OCI-M2 (cell line): ENCODE results near the gene GXYLT1.
"Not testable (repeated sequence)": the region's sequence is repeated elsewhere in the genome, so short reads cannot be mapped to it uniquely, and the experiment has no call there.

Experiments
- DNase-seq: peaks from one replicate; lab custom pipeline; 2025; ENCODE audit not compliant: unreplicated experiment; lab: John Stamatoyannopoulos, UW

GXYLT1 gene

DNA sequence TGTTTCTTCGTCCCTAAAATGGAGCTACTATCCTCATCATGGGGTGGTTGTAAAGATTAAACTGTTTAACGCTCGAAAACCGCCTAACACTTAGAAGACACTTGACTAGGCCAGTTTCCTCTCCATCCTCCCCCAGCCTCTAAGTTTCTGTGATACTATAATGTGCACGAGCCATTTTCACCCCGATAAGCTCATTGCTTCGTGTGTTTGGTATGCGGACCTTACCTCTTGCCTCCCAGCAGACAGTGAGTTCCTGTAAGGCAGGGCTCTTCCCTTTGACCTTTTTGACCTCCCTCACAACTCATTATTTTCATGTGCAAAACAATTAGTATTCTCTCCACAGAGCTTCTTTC is 499 bp upstream of the GXYLT1 start:
- no peak for DNase-seq

DNA sequence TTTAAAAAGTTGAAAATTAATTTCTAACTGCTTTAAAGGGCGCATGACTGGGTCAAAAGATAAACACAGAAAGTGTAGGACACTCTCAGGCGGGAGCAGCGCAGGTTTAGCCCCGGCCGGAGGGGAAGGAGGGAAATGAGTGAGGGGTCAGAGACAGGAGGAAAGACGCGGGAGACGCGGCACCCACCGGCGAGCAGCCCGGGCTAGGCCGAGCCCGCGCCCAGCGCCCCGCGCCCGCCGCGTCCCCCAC is 591 bp downstream of the GXYLT1 start:
- DNase-seq, result no peak

DNA sequence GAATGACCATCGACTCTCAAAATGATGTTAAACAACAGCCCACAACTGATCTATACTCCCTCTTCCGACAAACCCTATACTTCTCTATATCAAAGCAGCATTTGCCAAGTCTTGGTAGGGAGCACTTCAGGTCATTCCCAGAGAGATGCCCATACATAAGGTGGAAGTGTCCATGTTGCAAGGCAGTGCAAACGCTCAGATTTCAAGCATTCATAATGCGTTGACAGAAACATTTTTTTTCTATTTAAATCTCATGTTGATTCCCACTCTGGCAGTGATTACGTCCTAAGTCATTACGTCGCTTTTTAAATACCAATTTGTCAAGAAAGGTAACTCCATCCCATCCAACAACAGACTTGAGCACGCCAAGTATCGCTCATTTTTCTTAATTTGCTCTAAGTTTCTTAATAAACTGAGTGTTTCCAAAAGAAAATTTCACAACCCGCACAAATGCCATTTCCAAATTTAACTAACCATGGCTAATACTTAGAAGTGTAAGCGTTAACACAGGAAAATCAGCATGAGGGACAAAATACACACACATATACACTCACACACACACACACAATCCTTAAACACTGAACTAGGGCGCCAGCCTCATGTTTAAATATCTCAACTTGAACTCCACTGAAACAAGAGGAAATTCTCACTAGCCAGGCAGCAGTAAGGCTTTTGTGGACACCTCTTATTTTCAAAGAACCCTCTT is 1.1 kb downstream of the GXYLT1 start:
- DNase-seq, result no peak

DNA sequence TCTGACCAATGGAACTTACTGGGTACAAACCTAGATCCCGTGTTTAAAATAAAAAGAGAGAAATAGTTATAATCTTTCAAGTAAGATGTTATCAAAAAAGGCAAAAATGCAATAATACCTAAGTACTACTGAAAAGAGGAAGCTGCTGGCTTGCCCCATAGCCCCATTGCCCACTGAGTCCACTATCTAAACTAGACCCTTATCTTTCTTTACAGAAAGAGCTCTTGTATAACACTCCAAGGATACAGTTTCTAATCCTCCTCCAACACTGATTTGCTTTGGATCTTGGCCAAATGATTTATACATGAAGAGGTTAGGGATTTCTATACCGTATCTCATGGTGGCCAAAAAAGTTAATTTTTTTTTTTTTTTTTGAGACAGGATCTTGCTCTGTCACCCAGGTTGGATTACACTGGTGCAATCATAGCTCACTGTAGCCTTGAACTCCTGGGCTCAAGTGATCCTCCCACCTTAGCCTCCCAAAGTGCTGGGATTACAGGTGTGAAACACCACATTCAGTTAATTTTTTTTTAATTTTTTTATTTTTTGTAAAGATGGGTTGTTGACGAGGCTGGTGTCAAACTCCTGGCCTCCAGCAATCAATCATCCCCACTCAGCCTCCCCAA is 2.6 kb downstream of the GXYLT1 start:
- no peak for DNase-seq

DNA sequence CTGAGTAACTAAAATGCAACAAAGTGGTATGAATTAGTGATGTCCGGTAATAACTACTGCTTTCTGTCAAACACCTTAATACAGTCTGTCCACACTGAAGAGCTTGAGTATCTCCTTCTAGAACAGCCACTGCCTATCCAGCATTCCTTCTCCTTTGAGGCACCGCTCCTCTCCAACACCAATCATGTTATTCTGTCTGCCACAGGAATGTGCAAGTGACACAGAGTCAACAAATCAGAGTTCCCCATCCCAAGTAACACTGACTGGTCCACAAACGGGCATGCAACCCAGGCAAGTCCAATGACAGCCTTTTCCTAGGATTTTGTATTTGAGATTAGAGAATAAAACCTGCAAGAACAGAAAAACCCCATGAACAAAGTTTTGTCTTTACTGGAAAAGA is 3.8 kb downstream of the GXYLT1 start:
- no peak for DNase-seq

DNA sequence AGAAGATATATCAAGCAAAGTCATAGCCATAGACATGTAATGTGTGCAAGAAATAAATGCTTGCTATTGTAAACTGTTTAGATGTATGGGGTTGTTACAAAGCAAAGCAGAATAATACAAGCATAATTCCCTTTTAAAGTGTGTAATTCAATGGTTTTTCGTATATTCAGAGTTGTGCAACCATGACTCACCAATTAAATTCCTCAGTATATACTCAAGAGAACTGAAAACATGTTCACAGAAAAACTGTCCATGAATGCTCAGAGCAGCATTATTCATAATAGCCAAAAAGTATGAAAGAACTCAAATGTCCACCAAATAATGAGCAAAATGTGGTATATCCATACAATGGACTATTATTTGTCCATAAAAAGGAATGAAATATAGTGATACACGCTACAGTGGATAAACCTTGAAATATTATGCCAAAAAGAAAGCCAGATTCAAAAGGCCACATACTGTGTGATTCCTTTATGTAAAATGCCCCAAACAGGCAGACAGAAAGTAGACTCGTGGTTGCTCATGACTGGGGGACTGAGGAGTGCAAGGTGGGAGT is 9.3 kb downstream of the GXYLT1 start:
- DNase-seq, result no peak

DNA sequence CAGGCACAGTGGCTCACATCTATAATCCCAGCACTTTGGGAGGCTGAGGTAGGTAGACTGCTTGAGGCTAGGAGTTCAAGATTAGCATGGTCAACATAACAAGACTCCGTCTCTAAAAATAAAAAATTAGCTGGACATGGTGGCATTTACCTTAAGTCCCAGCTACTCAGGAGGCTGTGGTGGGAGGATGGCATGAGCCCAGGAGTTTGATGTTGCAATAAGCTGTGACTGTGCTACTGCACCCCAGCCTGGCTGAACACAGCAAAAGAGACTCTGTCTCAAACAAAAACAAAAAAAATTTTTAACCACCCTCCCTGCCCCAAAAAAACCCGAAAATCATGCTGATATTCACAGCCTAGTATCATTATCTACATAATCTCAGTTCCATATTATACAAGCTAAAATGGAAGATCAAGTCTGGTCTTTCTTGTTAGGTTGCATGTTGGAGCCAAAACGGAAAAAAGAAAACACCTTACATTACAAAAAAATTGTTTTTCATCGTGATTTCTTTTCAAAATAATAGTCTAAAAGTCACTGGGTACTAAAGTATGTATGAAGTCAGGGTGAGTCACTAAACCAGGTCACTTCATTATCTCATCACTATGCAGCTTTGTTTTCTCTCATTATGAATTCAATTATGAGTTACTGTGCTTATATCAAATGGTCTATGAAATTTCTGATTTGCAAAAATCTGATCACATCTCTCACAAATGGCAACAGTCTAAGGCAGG is 13.8 kb downstream of the GXYLT1 start:
- no peak for DNase-seq

DNA sequence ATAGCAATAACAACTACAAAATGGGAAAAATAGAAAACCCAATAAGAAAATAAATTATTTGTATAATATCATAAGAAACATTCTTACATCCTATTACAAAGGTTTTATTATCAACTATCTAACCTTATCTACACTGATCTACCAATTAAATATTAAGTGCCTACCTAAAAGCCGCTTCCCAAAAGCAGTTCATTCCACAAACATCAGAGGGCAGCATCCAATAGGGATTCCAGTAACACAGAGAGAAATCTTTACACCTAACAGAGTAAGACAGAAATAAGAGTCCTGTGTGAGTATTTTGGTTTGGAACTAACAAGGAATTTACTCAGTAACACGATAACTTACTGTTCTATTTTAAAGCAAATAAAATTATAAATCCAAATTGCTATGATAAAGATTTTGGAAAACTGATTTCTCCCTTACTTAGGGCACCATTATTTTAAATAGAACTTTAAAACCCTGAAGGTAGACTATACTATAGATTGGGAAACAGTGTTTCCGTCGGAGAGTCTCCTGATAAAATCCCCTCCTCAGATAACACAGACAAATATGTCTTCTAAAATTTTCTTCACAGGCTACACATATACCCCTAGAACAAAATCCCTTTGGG is 15.0 kb downstream of the GXYLT1 start:
- no peak for DNase-seq

DNA sequence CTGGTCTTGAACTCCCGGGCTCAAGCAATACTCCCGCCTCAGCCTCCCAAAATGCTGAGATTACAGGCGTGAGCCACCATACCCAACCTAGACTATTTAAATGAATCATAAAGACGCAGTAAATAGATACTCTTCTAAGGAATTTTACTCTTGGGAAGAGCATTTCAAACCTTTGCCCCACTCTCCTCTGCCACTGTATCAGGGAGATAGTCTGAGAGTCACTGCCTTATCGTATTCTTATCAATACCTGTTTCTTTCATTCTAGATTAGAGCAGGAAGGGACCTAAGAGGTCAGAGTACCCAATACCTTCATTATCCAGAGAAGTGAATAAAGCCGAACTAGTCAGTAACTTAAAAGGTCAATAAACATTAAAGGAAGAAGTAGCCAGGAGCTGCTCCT is 15.8 kb downstream of the GXYLT1 start:
- DNase-seq, result no peak

DNA sequence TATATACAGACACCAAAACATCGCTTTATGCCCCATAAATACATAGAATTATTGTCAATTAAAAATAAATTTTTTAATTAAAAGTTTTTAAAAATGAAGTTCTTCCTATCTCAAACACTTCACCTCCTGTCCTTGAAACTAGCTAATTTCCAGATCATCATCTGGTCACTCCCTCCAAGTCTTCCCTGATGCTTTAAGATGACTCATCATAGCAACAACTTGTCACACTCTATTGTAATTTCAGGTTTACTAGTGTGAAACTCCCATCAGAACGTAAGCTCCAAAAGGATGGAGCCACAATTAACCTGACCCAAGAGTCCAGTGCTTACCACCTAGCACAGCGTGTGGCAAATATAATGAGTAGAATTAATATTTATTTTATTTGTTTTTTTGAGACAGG is 16.3 kb downstream of the GXYLT1 start:
- DNase-seq, result no peak

DNA sequence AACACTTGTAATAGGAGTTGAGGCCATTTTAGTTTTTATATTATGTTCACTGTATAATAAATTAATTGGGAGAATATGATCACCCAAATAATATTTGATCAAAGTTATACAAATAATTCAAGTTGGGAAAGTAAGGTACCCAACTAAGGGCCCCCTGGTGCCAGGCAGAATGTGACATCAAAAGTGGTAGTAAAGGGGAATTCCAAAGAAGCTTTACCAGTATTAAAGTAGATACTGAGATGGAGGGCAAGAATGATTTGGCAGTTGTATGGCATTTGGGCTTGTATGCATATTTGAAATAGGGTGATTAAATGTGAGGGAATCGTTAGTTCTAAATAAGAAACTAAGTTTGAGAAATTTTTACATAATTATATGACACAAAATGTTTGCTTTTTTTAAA is 17.7 kb downstream of the GXYLT1 start:
- DNase-seq, result no peak

DNA sequence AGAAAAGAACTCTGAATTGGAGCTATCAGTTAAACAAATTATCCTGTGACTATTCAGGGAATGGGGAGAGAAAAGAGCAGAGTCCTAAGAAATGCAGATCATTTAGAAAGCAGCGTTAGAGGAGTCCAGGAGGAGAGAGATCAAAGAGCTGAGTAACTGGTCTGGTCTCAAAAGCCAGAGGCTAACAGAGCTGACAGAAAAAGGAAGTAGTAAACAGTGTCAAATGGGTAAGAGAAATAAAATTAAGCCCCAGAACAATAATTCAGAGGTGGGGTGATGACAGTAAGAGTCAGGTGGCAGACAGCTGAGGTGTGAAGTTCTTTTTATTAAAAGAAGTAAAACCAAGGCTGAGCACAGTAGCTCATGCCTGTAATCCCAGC is 19.3 kb downstream of the GXYLT1 start:
- no peak for DNase-seq

DNA sequence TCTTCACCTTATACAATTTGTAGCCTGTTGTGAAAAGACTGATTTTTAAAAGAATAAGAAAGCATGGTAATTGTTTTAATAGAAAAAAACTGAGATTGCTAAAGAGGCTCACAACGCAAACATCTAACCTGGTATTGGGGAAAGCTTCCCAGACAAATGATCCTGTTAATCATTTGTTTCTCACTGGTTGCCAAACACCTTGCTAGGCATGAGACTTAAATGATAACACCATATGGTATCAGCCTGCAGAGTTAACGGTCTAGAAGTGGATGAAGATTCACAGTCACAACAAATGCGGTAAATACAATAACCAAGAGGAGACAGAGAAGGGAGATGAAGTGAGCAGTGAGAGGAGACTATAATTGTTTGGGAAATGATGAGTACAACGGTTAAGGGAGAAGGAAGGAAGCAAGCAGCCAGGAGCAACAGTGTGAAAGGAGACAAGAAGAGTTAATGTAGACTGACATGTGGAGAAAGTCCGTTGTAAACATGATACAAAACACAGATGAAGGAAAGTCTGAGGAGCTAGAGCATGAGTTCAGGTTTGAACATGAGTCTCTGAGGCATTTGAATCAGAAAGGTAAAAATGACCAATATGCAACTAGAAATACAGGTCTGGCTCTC is 19.8 kb downstream of the GXYLT1 start:
- DNase-seq, result no peak

DNA sequence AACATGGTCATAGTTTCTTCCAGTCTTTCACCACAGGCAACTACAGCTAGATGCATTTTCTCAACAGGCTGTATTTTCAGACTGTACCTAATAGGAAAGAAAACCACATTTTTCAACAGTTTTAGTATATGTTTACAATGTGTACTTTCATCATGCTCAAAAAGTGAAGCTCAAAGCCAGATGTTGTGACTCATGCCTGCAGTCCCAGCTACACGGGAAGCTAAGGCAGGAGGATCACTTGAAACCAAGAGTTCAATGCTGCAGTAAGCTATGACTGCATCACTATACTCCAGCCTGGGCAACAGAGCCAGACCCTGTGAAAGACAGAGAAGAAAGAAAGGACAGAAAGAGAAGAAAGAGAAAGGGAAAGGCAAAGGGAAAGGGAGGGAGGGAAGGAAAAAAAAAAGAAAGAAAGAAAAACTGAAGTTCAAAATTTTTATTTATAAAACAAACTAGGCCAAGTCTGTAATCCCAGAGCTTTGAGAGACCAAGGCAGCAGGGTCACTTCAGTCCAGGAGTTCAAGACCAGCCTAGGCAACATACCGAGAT is 25.5 kb downstream of the GXYLT1 start:
- no peak for DNase-seq

DNA sequence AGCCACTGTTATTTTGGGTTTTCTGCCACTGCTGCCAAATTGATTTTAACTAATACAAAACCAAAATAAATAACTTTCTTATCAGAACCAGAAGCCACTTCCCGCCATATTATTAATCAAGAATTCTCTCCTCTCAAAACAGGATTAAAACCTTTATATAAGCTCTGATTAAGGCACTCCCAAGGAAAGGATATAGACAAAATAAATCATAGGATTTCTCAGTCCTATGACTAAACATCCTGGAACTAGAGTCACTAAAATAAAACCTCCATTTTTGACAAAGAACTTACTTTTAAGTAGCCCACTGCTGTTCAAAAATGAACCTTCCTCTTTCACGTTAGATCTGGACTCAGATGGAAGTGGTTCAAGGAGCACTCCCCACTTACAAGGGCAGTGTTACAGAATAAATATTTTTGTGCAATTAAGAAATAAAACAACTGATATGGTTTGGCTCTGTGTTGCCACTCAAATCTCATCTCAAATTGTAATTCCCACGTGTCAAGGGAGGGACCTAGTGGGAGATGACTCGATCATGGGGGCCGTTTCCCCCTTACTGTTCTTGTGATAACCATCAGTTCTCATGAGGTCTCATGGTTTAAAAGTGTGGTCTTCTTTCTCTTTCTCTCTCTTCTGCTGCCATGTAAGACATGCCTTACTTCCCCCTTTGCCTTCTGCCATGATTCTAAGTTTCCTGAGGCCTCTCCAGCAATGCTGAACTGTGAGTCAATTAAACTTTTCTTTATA is 26.4 kb downstream of the GXYLT1 start:
- DNase-seq, result no peak

DNA sequence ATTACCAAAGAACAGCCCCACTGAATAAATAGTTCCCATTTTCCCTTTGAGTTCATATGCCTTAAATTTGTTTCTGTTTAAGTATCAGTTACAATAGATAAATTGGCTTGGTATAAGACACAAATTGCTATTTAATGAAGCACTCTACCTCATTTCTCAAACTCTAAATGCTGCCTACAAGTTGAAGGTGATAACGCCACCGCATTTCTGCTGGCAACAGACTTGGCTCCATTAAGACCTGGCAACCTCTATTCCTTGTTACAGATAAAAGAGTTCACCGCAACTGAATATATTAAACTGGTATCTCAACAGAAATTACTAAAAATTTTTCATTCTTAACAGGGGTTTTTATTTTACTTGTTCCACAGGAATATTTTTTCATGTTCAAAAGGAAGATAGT is 35.6 kb downstream of the GXYLT1 start:
- DNase-seq, result no peak

DNA sequence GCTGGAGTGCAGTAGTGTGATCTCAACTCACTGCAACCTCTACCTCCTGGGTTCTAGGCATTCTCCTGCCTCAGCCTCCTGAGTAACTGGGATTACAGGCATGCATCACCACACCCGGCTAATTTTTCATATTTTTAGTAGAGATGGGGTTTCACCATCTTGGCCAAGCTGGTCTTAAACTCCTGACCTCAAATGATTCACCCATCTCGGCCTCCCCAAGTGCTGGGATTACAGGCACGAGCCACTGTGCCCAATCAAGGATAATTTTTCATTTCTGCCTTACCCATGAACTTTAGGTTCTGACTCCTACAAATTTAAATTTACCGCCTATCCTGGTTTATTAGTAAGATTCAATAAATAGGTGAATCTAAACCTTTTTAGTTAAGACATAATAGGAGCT is 37.9 kb downstream of the GXYLT1 start:
- DNase-seq, result not testable (repeated sequence)

DNA sequence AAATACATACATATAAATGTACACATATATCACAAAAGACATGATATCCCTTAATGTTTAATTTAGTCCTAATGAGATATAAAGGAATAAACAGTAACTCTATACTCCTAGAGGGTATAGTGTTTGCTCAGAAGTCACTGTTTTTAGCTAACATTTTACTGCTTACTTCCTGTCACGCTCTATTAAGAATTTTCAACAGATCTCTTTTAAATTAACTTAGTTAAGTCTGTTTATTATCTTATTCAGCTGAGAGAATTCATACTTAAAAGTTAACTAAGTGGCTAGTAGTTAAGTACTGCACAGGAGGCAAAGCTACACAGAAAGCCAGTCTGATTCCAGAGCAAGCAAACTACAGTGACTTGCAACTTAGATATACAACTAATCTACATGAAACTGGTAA is 39.9 kb downstream of the GXYLT1 start:
- no peak for DNase-seq

DNA sequence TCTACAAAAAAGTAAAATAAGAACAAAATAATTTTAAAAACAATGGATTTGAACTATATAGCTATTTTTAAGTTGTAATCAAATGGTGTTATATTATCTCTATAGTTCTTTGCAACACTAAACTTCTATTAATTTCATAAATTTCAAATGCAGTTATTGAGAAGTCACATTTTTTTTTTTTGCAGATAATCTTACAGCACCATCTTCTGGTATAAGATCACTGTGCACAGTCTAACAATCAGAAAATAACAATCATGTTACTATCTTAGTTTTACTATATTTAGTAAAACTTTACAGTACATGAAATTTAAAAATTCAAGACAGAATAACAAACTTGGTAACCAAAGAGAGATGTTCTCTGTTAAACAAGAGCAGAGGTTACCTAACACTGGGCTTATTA is 40.6 kb downstream of the GXYLT1 start:
- DNase-seq, result no peak

DNA sequence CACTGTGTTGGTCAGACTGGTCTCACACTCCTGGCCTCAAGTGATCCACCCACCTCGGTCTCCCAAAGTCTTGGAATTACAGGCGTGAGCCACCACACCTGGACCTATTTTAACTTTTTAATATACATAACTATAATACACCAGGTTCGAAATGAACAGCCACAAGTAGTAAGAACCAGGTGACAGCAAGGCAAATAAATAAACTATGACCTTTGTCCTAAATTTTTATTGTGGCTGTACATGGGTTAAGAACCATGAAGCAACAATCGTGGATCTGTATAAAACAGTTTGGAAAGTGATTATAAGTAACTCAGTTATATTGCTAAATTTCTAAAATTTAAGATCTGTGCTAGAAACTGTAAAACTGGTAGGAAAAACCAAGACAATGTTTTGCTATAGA is 41.5 kb downstream of the GXYLT1 start:
- DNase-seq, result no peak

DNA sequence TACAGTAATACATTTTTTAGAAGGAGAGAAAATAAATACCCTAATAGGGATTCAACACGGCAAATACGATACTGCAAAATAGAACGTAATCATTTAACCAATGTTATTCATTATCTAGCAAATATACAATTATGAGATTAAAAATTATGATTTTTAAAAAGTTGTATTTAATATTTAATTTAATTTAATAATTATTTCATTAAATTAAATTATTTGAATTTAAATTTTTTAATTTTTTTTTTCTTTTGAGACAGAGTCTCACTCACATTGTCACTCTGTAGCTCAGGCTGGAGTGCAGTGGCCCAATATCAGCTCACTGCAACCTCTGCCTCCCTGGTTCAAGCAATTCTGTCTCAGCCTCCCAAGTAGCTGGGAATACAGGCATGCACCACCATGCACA is 42.0 kb downstream of the GXYLT1 start:
- no peak for DNase-seq
